GM12878 (cell line): ENCODE measurements around the gene ARHGAP26. TPM values are rescaled to one million over a fixed set of nuclear protein-coding genes. Genes with fewer than 3 reads are reported as not detected.

Experiments
- ATAC-seq: fragments of 200-7000 bp; cut with Tn5 transposase; 3 replicates; pipeline ENCODE4 v1.9.1; 2020; ENCODE audit warnings: mild to moderate bottlenecking, moderate library complexity
- BruUV-seq: library from RNA; stranded (reverse); fragments of 400-500 nt; replicated peaks from 2 replicates; lab custom pipeline; 2021; lab: Mats Ljungman, UMichigan
- CTCF ChIA-PET: fragments of 300-600 bp; sonication (Branson Sonifier 250); formaldehyde crosslinking; extraction: SDS; loops from one replicate; lab custom pipeline; 2021; ENCODE audit warnings: inconsistent platforms; lab: Yijun Ruan, JAX
- POLR2A ChIA-PET: fragments of 350-600 bp; formaldehyde crosslinking; extraction: SDS; loops from one replicate; lab custom pipeline; 2021; ENCODE audit warnings: inconsistent platforms; lab: Charles Lee
- RAD21 ChIA-PET: fragments of 300-600 bp; sonication (Branson Sonifier 250); formaldehyde crosslinking; loops from one replicate; lab custom pipeline; 2023; ENCODE audit warnings: antibody characterized with exemption; ENCODE audit not compliant: unreplicated experiment; lab: Charles Lee
- SMC1A ChIA-PET: fragments of 300-600 bp; sonication (Branson Sonifier 250); formaldehyde crosslinking; loops from one replicate; lab custom pipeline; 2023; ENCODE audit not compliant: unreplicated experiment, uncharacterized antibody; lab: Charles Lee
- DNase-seq: peaks from one replicate; pipeline ENCODE4 v3.0.0-alpha.2; 2011; ENCODE audit warnings: low read depth, low spot score
- FAIRE-seq: peaks from 3 replicates; lab custom pipeline; 2011; peaks lifted over from hg19 to GRCh38; lab: Jason Lieb, UNC
- H2AFZ ChIP-seq: 2 replicates; pipeline ENCODE4 v1.6.0; 2011; ENCODE audit warnings: low read depth, low read length, control low read depth; ENCODE audit not compliant: control insufficient read depth
- H3K27ac ChIP-seq: 2 replicates; pipeline ENCODE4 v1.5.1; 2011; ENCODE audit warnings: control low read depth; ENCODE audit not compliant: control insufficient read depth, insufficient read depth
- H3K27me3 ChIP-seq, 2 experiments: replicated peaks in 1 of 2; 2 replicates each; pipeline versions ENCODE4 v1.6.0 to v1.6.1; 2011; ENCODE audit warnings: low read length in 1 of 2; ENCODE audit not compliant: control insufficient read depth in 2 of 2, insufficient read depth in 2 of 2
- H3K36me3 ChIP-seq, 2 experiments: 2 replicates each; pipeline ENCODE4 v1.5.1; 2011; ENCODE audit warnings: low read length in 1 of 2; ENCODE audit not compliant: control insufficient read depth in 2 of 2, insufficient read depth in 2 of 2
- H3K4me1 ChIP-seq: 2 replicates; pipeline ENCODE4 v1.6.1; 2011; ENCODE audit warnings: mild to moderate bottlenecking, low read length, moderate library complexity, mixed read lengths; ENCODE audit not compliant: control insufficient read depth, insufficient read depth
- H3K4me2 ChIP-seq: 2 replicates; pipeline ENCODE4 v1.6.0; 2011; ENCODE audit warnings: control low read depth; ENCODE audit not compliant: control insufficient read depth, insufficient read depth
- H3K4me3 ChIP-seq: fragments of 200-600 bp; sonication (generic); 2 replicates; pipeline ENCODE4 v1.5.1; 2016
- H3K79me2 ChIP-seq: 2 replicates; pipeline ENCODE4 v1.6.0; 2011; ENCODE audit warnings: low read length; ENCODE audit not compliant: control insufficient read depth, insufficient read depth
- H3K9ac ChIP-seq: 2 replicates; pipeline ENCODE4 v1.8.0; 2011; ENCODE audit warnings: low read length, control low read depth, mixed read lengths; ENCODE audit not compliant: control insufficient read depth, insufficient read depth
- H3K9me3 ChIP-seq: replicated peaks from 3 replicates; pipeline ENCODE4 v1.5.1; 2011; ENCODE audit warnings: mild to moderate bottlenecking, low read length; ENCODE audit not compliant: control insufficient read depth, insufficient read depth
- H4K20me1 ChIP-seq: 2 replicates; pipeline ENCODE4 v1.6.0; 2011; ENCODE audit not compliant: control insufficient read depth, insufficient read depth
- ASH2L ChIP-seq: fragments of 300-600, 200-600 bp; sonication (generic); IDR thresholded peaks from 2 replicates; pipeline ENCODE4 v1.6.1; 2017; ENCODE audit warnings: low read depth, mild to moderate bottlenecking, borderline replicate concordance
- CBX3 ChIP-seq: fragments of 200-600 bp; sonication (generic); IDR thresholded peaks from 2 replicates; pipeline ENCODE4 v1.6.1; 2016; ENCODE audit warnings: low read depth, borderline replicate concordance
- EGR1 ChIP-seq, 2 experiments: IDR thresholded peaks; 1 replicate in 1 of 2; 2 replicates in 1 of 2; pipeline ENCODE4 v1.6.1; 2011 to 2012; ENCODE audit warnings: low read depth in 2 of 2, low read length in 2 of 2, borderline replicate concordance in 1 of 2, mild to moderate bottlenecking in 1 of 2, moderate library complexity in 1 of 2
- MEF2B ChIP-seq: fragments of 450-650 bp; IDR thresholded peaks from 2 replicates; pipeline ENCODE4 v1.6.1; 2018; ENCODE audit warnings: mild to moderate bottlenecking, moderate library complexity; ENCODE audit not compliant: partially characterized antibody, poor library complexity, severe bottlenecking
- POU2F2 ChIP-seq: IDR thresholded peaks from 3 replicates; pipeline ENCODE4 v1.6.1; 2011; ENCODE audit warnings: low read depth, mild to moderate bottlenecking, low read length, borderline replicate concordance
- RFX5 ChIP-seq: IDR thresholded peaks from 2 replicates; pipeline ENCODE4 v1.6.1; 2011; ENCODE audit warnings: low read depth, low read length, improper control_type of control experiment
- SMC3 ChIP-seq: IDR thresholded peaks from 2 replicates; pipeline ENCODE4 v1.6.1; 2011; ENCODE audit warnings: low read length, improper control_type of control experiment, borderline replicate concordance
- TCF7 ChIP-seq: IDR thresholded peaks from 2 replicates; pipeline ENCODE4 v1.6.1; 2014; ENCODE audit warnings: antibody characterized with exemption, borderline replicate concordance
- ZBED1 ChIP-seq: IDR thresholded peaks from 2 replicates; pipeline ENCODE4 v1.6.1; 2016; ENCODE audit warnings: borderline replicate concordance
- WGBS: methylation state at CpG from one replicate; pipeline ENCODE4 v1.1.6; 2016; ENCODE audit warnings: low lambda C conversion rate; ENCODE audit not compliant: insufficient replicate concordance, insufficient coverage; ENCODE audit errors: missing lambda C conversion rate; 5-methylcytosine and 5-hydroxymethylcytosine counted together
- in situ Hi-C: fragments of 300-500 bp; cut with MboI; formaldehyde crosslinking; loops from 9 replicates; pipeline ENCODE4 v1.14.3; 2018; ENCODE audit warnings: mixed read lengths
- intact Hi-C: fragments of 100-400 bp; cut with micrococcal nuclease; formaldehyde crosslinking; loops from one replicate; pipeline ENCODE4 v1.14.2; 2022; ENCODE audit not compliant: unreplicated experiment
- polyA plus RNA-seq, 11 experiments: library from polyadenylated mRNA; depleted of rRNA in 4 of 11; unstranded in 6 of 11; stranded (reverse) in 5 of 11; fragments of >200 nt; fragmentation: Nextera tagmentation in 4 of 11; fragmentation: Illumina TruSeq in 1 of 11; extraction: Ambion mirVana in 4 of 11; extraction: Trizol in 1 of 11; gene quantifications; 1 replicate in 1 of 11; 2 replicates in 10 of 11; pipeline versions ENCODE4 v1.2.1 to v1.2.3, GENCODE V29; 2011 to 2016; ENCODE audit warnings: inconsistent platforms in 2 of 11, missing spikeins in 2 of 11, low read depth in 1 of 11
- total RNA-seq, 4 experiments: library from RNA; depleted of rRNA in 3 of 4; stranded (reverse); fragments of >200 nt in 3 of 4; fragmentation: Illumina TruSeq in 1 of 4; extraction: Trizol in 1 of 4; gene quantifications; 2 replicates each; pipeline versions ENCODE4 v1.2.1 to v1.2.3, GENCODE V29; 2013 to 2021
- TF ChIP-seq, protein P1 (sequence below): fragments of 450-650 bp; IDR thresholded peaks from 2 replicates; pipeline ENCODE4 v1.6.1; 2017; ENCODE audit warnings: borderline replicate concordance

Gene ARHGAP26
- total and polyA plus RNA-seq, 10 of the 15 experiments (the other 5 are each of a cell fraction or from before 2014, with no cell fraction given): 9.4 to 41.5 (median 19.3) TPM

DNA sequence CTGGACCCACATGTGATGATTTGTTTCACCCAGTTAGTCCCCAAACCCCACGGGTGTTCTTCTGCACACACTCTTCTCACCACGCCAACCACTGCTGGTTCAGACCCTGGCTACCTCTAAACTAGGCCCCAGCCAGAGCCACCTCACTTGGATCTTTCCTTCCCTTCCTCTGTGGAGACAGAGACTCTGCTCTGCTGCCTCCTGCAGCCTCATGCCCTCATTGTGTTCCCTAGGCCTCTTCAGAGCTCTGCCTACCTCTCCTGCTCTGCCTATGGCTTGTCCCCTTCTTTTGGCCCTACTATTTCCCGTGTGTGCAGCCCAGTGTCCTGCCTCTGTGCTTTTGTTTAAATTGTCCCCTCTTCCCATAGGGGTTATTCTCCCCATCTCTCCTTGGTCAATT is 79.7 kb downstream of the ARHGAP26 start:
- WGBS: 9% methylated on average over 3 of the region's 3 CpGs
- SMC1A ChIA-PET: interaction anchor here (1.1 kb wide), 1 partner anchor 23 kb away, joined by 5 read pairs; no protein-coding TSS in a partner anchor
- POLR2A ChIA-PET: no interaction called here
- H3K4me2 ChIP-seq: no peak overlapping the region
- ATAC-seq (no peak), DNase-seq (no peak), FAIRE-seq (no peak)
- TF ChIP-seq EGR1 (IDR thresholded peaks at IDR 0.05; ENCODE audit: borderline replicate concordance in 1 of 2, low read depth in 2 of 2, low read length in 2 of 2) (no peak), RFX5 (no peak), SMC3 (no peak), MEF2B (no peak), ZBED1 (no peak), CBX3 (no peak), POU2F2 (no peak), TCF7 (no peak), ASH2L (no peak)
- TF ChIP-seq, protein P1, sequence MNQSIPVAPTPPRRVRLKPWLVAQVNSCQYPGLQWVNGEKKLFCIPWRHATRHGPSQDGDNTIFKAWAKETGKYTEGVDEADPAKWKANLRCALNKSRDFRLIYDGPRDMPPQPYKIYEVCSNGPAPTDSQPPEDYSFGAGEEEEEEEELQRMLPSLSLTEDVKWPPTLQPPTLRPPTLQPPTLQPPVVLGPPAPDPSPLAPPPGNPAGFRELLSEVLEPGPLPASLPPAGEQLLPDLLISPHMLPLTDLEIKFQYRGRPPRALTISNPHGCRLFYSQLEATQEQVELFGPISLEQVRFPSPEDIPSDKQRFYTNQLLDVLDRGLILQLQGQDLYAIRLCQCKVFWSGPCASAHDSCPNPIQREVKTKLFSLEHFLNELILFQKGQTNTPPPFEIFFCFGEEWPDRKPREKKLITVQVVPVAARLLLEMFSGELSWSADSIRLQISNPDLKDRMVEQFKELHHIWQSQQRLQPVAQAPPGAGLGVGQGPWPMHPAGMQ: no peak
- H3K4me3 ChIP-seq: no peak overlapping the region
- no peaks in the 10 kb centered on the region for H3K27me3 ChIP-seq
- H2AFZ ChIP-seq: no peak overlapping the region
- peaks cover 16% of the 10 kb centered on the region for H3K4me1 ChIP-seq
- H3K27ac ChIP-seq: no peak overlapping the region
- CTCF ChIA-PET: interaction anchor here (0.8 to 1.1 kb wide), 2 partner anchors 17 to 39 kb away, joined by 3 to 4 read pairs; no protein-coding TSS in a partner anchor
- RAD21 ChIA-PET: no interaction called here
- no peaks in the 10 kb centered on the region for H3K79me2 ChIP-seq
- no peaks in the 10 kb centered on the region for H3K9me3 ChIP-seq
- H3K36me3 ChIP-seq: no peaks in the 10 kb centered on the region
- no peaks in the 10 kb centered on the region for H4K20me1 ChIP-seq
- BruUV-seq: no TSS peak
- in situ Hi-C loops: no loop called here
- intact Hi-C loops: no loop called here
- no peak overlapping the region for H3K9ac ChIP-seq
